K562 (cell line): ENCODE measurements around the gene TBCC. TPM values are rescaled to one million over a fixed set of nuclear protein-coding genes. Genes with fewer than 3 reads are reported as not detected.

Experiments
- ATAC-seq: fragments of 200-7000 bp; cut with Tn5 transposase; 3 replicates; pipeline ENCODE4 v1.9.1; 2020; ENCODE audit warnings: moderate library complexity
- Bru-seq: library from RNA; stranded (reverse); fragments of 400-500 nt; gene quantifications from one replicate; lab custom pipeline; 2021; lab: Mats Ljungman, UMichigan
- BruChase-seq, 2 experiments: library from RNA; stranded (reverse); fragments of 400-500 nt; gene quantifications; one replicate each; lab custom pipeline; 2021; lab: Mats Ljungman, UMichigan
- BruUV-seq: library from RNA; stranded (reverse); fragments of 400-500 nt; replicated peaks from 2 replicates; lab custom pipeline; 2021; lab: Mats Ljungman, UMichigan
- CTCF ChIA-PET: fragments of 300-600 bp; formaldehyde crosslinking; extraction: SDS; loops from one replicate; lab custom pipeline; 2021; ENCODE audit warnings: low intra/inter-chr PET ratio; lab: Yijun Ruan, JAX
- POLR2A ChIA-PET: fragments of 300-600, 350-650 bp; sonication (Branson Sonifier 250); formaldehyde crosslinking; extraction: SDS; loops from one replicate; lab custom pipeline; 2021; ENCODE audit warnings: antibody characterized with exemption, inconsistent platforms; lab: Yijun Ruan, JAX
- DNase-seq, 4 experiments: peaks; one replicate each; pipeline versions ENCODE4 v3.0.0 to v3.0.0-alpha.2; 2011 to 2018; ENCODE audit warnings: low spot score in 3 of 4, mixed read lengths in 3 of 4; ENCODE audit errors: extremely low read depth in 1 of 4
- FAIRE-seq: peaks from 2 replicates; lab custom pipeline; 2011; peaks lifted over from hg19 to GRCh38; lab: Jason Lieb, UNC
- H2AFZ ChIP-seq: 2 replicates; pipeline ENCODE4 v1.6.0; 2011; ENCODE audit warnings: low read depth, low read length, control low read depth, inconsistent platforms
- H3K27ac ChIP-seq: fragments of 200-600 bp; 3 replicates; pipeline ENCODE4 v1.8.0; 2011; ENCODE audit warnings: low read depth, mild to moderate bottlenecking, control low read depth, inconsistent platforms, low read length, moderate library complexity, mixed read lengths; ENCODE audit errors: extremely low read depth
- H3K27me3 ChIP-seq, 2 experiments: fragments of 300-600 bp in 1 of 2; 2 replicates in 1 of 2; 3 replicates in 1 of 2; pipeline versions ENCODE4 v1.6.0 to v1.8.0; 2011; ENCODE audit warnings: inconsistent platforms in 2 of 2, low read length in 2 of 2, mild to moderate bottlenecking in 1 of 2, mixed read lengths in 1 of 2, moderate library complexity in 1 of 2; ENCODE audit not compliant: control insufficient read depth in 2 of 2, insufficient read depth in 2 of 2
- H3K36me3 ChIP-seq: fragments of 300-600 bp; 3 replicates; pipeline ENCODE4 v1.8.0; 2011; ENCODE audit warnings: mild to moderate bottlenecking, low read length, inconsistent platforms; ENCODE audit not compliant: control insufficient read depth, insufficient read depth
- H3K4me1 ChIP-seq, 2 experiments: fragments of 200-600 bp in 1 of 2; replicated peaks in 1 of 2; 2 replicates in 1 of 2; 3 replicates in 1 of 2; pipeline versions ENCODE4 v1.5.1 to v1.8.0; 2011; ENCODE audit warnings: inconsistent platforms in 2 of 2, low read length in 2 of 2, mild to moderate bottlenecking in 1 of 2, mixed read lengths in 1 of 2, moderate library complexity in 1 of 2; ENCODE audit not compliant: control insufficient read depth in 2 of 2, insufficient read depth in 2 of 2
- H3K4me2 ChIP-seq: 2 replicates; pipeline ENCODE4 v1.6.1; 2011; ENCODE audit warnings: low read length, control low read depth, inconsistent platforms, mixed read lengths; ENCODE audit not compliant: insufficient read depth
- H3K4me3 ChIP-seq: fragments of 200-600 bp; sonication (generic), shearing (Covaris generic); 2 replicates; pipeline ENCODE4 v1.5.1; 2016; ENCODE audit warnings: control low read depth, inconsistent platforms
- H3K79me2 ChIP-seq: fragments of 200-600 bp; 3 replicates; pipeline ENCODE4 v1.8.0; 2011; ENCODE audit warnings: low read length, inconsistent platforms; ENCODE audit not compliant: control insufficient read depth, insufficient read depth
- H3K9ac ChIP-seq, 2 experiments: 2 replicates each; pipeline versions ENCODE4 v1.6.0 to v1.6.1; 2011; ENCODE audit warnings: low read depth in 2 of 2, low read length in 2 of 2, control low read depth in 1 of 2, inconsistent platforms in 1 of 2, mild to moderate bottlenecking in 1 of 2, mixed read lengths in 1 of 2; ENCODE audit not compliant: insufficient read depth in 1 of 2
- H3K9me1 ChIP-seq: one replicate; pipeline ENCODE4 v1.6.0; 2011; ENCODE audit warnings: inconsistent platforms, mild to moderate bottlenecking, low read length, moderate library complexity; ENCODE audit not compliant: control insufficient read depth, insufficient read depth
- H3K9me3 ChIP-seq: replicated peaks from 2 replicates; pipeline ENCODE4 v1.5.1; 2011; ENCODE audit warnings: low read depth, low read length, inconsistent platforms; ENCODE audit not compliant: control insufficient read depth, insufficient read depth
- H4K20me1 ChIP-seq: replicated peaks from 2 replicates; pipeline ENCODE4 v1.6.1; 2011; ENCODE audit warnings: low read length, inconsistent platforms, mixed read lengths; ENCODE audit not compliant: control insufficient read depth, insufficient read depth
- ARID1B ChIP-seq: fragments of 450-650 bp; IDR thresholded peaks from 2 replicates; pipeline ENCODE4 v1.6.1; 2016; ENCODE audit warnings: antibody characterized with exemption, mild to moderate bottlenecking, inconsistent platforms
- BRCA1 ChIP-seq, 2 experiments: fragments of 450-650 bp in 1 of 2; sonication (generic) in 1 of 2; formaldehyde crosslinking in 1 of 2; IDR thresholded peaks; 2 replicates each; pipeline versions ENCODE4 v1.5.0 to v1.6.1; 2017 to 2020; ENCODE audit warnings: mild to moderate bottlenecking in 1 of 2, missing genetic modification reagents in 1 of 2
- BRD4 ChIP-seq: fragments of 200-600 bp; sonication (generic); IDR thresholded peaks from 2 replicates; pipeline ENCODE4 v1.6.1; 2017; ENCODE audit warnings: inconsistent platforms
- CBX5 ChIP-seq: IDR thresholded peaks from 2 replicates; pipeline ENCODE4 v1.6.1; 2014; ENCODE audit warnings: low read depth, borderline replicate concordance
- FOXP1 ChIP-seq: sonication (generic); formaldehyde crosslinking; IDR thresholded peaks from 2 replicates; pipeline ENCODE4 v1.8.0; 2022; ENCODE audit warnings: mild to moderate bottlenecking, missing genetic modification reagents
- KLF6 ChIP-seq: fragments of 250-450 bp; sonication (Bioruptor Pico); IDR thresholded peaks from 2 replicates; pipeline ENCODE4 v1.4.0; 2020; ENCODE audit warnings: mild to moderate bottlenecking, moderate library complexity, borderline replicate concordance
- NKRF ChIP-seq: fragments of 450-650 bp; IDR thresholded peaks from 2 replicates; pipeline ENCODE4 v1.6.1; 2016; ENCODE audit warnings: borderline replicate concordance
- SMAD4 ChIP-seq: fragments of 250-450 bp; sonication (Bioruptor Pico); conservative IDR thresholded peaks from 2 replicates; pipeline ENCODE4 v1.8.0; 2021; ENCODE audit warnings: inconsistent platforms, mild to moderate bottlenecking, moderate library complexity
- SMARCC2 ChIP-seq: fragments of 450-650 bp; IDR thresholded peaks from 2 replicates; pipeline ENCODE4 v1.6.1; 2017; ENCODE audit warnings: antibody characterized with exemption, moderate library complexity, mild to moderate bottlenecking, low read depth
- SMARCE1 ChIP-seq: fragments of 450-650 bp; IDR thresholded peaks from 2 replicates; pipeline ENCODE4 v1.7.1; 2016; ENCODE audit warnings: mild to moderate bottlenecking
- SRSF1 ChIP-seq: fragments of 200-400 bp; formaldehyde crosslinking; IDR thresholded peaks from 2 replicates; pipeline ENCODE4 v1.6.1; 2017; ENCODE audit warnings: mild to moderate bottlenecking, low read depth, low read length, moderate library complexity
- ZFP36 ChIP-seq: fragments of 150-350 bp; IDR thresholded peaks from 2 replicates; pipeline ENCODE4 v1.6.1; 2018; ENCODE audit warnings: low read length, low read depth; ENCODE audit not compliant: partially characterized antibody
- ZNF134 ChIP-seq: fragments of 250-450 bp; sonication (Bioruptor Pico); conservative IDR thresholded peaks from 2 replicates; pipeline ENCODE4 v1.4.0; 2020
- ZNF174 ChIP-seq: fragments of 250-450 bp; sonication (Bioruptor Pico); IDR thresholded peaks from 2 replicates; pipeline ENCODE4 v1.4.0; 2020; ENCODE audit warnings: mild to moderate bottlenecking
- ZNF316 ChIP-seq: fragments of 450-650 bp; IDR thresholded peaks from 2 replicates; pipeline ENCODE4 v1.6.1; 2016
- ZNF507 ChIP-seq: conservative IDR thresholded peaks from 2 replicates; pipeline ENCODE4 v1.6.1; 2017; ENCODE audit warnings: missing genetic modification characterization, missing compliant biosample characterization
- WGBS: fragments of 100-300 bp; shearing (Covaris generic); methylation state at CpG from one replicate; pipeline ENCODE4 v1.1.6; 2016; ENCODE audit warnings: low coverage, mixed read lengths; ENCODE audit not compliant: insufficient coverage; ENCODE audit errors: missing lambda C conversion rate; 5-methylcytosine and 5-hydroxymethylcytosine counted together
- in situ Hi-C: fragments of 300-500 bp; cut with MboI; formaldehyde crosslinking; loops from 4 replicates; pipeline ENCODE4 v1.15.0; 2018; ENCODE audit warnings: inconsistent platforms, mixed read lengths
- intact Hi-C: fragments of 100-400 bp; cut with micrococcal nuclease; formaldehyde crosslinking; loops from 2 replicates; pipeline ENCODE4 v1.14.2; 2022
- long read RNA-seq, 3 experiments: library from polyadenylated mRNA in 2 of 3; library from RNA in 1 of 3; unstranded in 2 of 3; stranded (forward) in 1 of 3; transcript quantifications; one replicate each; pipeline ENCODE4 v2.0.0, GENCODE V29; 2019 to 2022
- polyA minus RNA-seq, 3 experiments: library from RNA; depleted of rRNA, polyadenylated mRNA; stranded (reverse); fragments of >200 nt; gene quantifications; 2 replicates each; pipeline ENCODE4 v1.2.3, GENCODE V29; 2011
- polyA plus RNA-seq, 8 experiments: library from polyadenylated mRNA; depleted of rRNA in 4 of 8; stranded (reverse) in 5 of 8; unstranded in 3 of 8; fragments of >200 nt; fragmentation: Nextera tagmentation in 2 of 8; fragmentation: Illumina TruSeq in 1 of 8; extraction: Ambion mirVana in 2 of 8; extraction: Trizol in 1 of 8; gene quantifications; 2 replicates each; pipeline versions ENCODE4 v1.2.1 to v1.2.3, GENCODE V29; 2011 to 2014; ENCODE audit warnings: inconsistent platforms in 1 of 8, missing spikeins in 1 of 8
- total RNA-seq, 7 experiments: library from RNA; depleted of rRNA in 6 of 7; stranded (reverse); fragments of >200 nt in 6 of 7; fragmentation: Illumina TruSeq in 2 of 7; extraction: Trizol in 2 of 7; gene quantifications; 2 replicates each; pipeline versions ENCODE4 v1.2.1 to v1.2.3, GENCODE V29; 2011 to 2021; ENCODE audit warnings: low replicate concordance in 1 of 7

Gene TBCC
- total RNA-seq (2011; cell fraction: chromatin; rRNA removed; ENCODE audit: low replicate concordance) = 19.4 and 28.3 TPM in 2 replicates
- 29.3 and 40.5 TPM in 2 replicates for total RNA-seq (2011; cell fraction: nucleolus; rRNA removed)
- 32.5 and 32.9 TPM in 2 replicates for total RNA-seq (2011; cell fraction: nucleoplasm; rRNA removed)
- 34.1 and 55.1 TPM in 2 replicates for total RNA-seq (2014; rRNA removed)
- total RNA-seq (2014; rRNA removed; fragmentation: Illumina TruSeq; extraction: Trizol) = 16.1 and 20.9 TPM in 2 replicates
- total RNA-seq (2015; rRNA removed; fragmentation: Illumina TruSeq; extraction: Trizol) = 31.3 and 31.9 TPM in 2 replicates
- 27.8 and 28.7 TPM in 2 replicates for total RNA-seq (2021)
- polyA plus RNA-seq (2011; rRNA removed) = 16.5 and 19.5 TPM in 2 replicates
- 20.2 and 26.4 TPM in 2 replicates for polyA plus RNA-seq (2011; cell fraction: cytosol; rRNA removed)
- 28.2 and 28.3 TPM in 2 replicates for polyA plus RNA-seq (2011; cell fraction: nucleus; rRNA removed)
- 24.3 and 30.8 TPM in 2 replicates for polyA plus RNA-seq (2012)
- polyA plus RNA-seq (2014; fragmentation: Illumina TruSeq; extraction: Trizol) = 23.3 and 24.8 TPM in 2 replicates
- 1 to 10 TPM; 2.8 to 5.0 TPM for polyA plus RNA-seq (2014; fragmentation: Nextera tagmentation; extraction: Ambion mirVana)
- polyA plus RNA-seq (2014; rRNA removed) = 28.9 and 29.5 TPM in 2 replicates
- polyA minus RNA-seq (2011; rRNA and poly(A)+ RNA removed) = 5.2 and 6.0 TPM in 2 replicates
- 8.4 and 9.8 TPM in 2 replicates for polyA minus RNA-seq (2011; cell fraction: cytosol; rRNA and poly(A)+ RNA removed)
- 8.9 and 15.4 TPM in 2 replicates for polyA minus RNA-seq (2011; cell fraction: nucleus; rRNA and poly(A)+ RNA removed)
- Bru-seq, nascent RNA = percentile 96 among the genes with signal in this experiment
- percentile 96 among the genes with signal in this experiment for BruChase-seq, experiment 1, labeled RNA remaining after a 2-hour chase
- percentile 92 among the genes with signal in this experiment for BruChase-seq, experiment 2, labeled RNA remaining after a 6-hour chase
- long read RNA-seq, experiment 1, transcript TBCC-201 (1 exons, 1,616 nt) = major isoform, 154 of 154 reads
- long read RNA-seq, experiment 1, partial matches to known transcripts = 0 of 154 reads
- long read RNA-seq, experiment 1, other reads (novel, unspliced or antisense) = 0 of 154 reads
- long read RNA-seq, experiment 2, transcript TBCC-201 (1 exons, 1,616 nt) = major isoform, 54 of 54 reads
- long read RNA-seq, experiment 2, partial matches to known transcripts = 0 of 54 reads
- long read RNA-seq, experiment 2, other reads (novel, unspliced or antisense) = 0 of 54 reads
- long read RNA-seq, experiment 3, transcript TBCC-201 (1 exons, 1,616 nt) = major isoform, 79 of 79 reads
- long read RNA-seq, experiment 3, partial matches to known transcripts = 0 of 79 reads
- long read RNA-seq, experiment 3, other reads (novel, unspliced or antisense) = 0 of 79 reads

DNA sequence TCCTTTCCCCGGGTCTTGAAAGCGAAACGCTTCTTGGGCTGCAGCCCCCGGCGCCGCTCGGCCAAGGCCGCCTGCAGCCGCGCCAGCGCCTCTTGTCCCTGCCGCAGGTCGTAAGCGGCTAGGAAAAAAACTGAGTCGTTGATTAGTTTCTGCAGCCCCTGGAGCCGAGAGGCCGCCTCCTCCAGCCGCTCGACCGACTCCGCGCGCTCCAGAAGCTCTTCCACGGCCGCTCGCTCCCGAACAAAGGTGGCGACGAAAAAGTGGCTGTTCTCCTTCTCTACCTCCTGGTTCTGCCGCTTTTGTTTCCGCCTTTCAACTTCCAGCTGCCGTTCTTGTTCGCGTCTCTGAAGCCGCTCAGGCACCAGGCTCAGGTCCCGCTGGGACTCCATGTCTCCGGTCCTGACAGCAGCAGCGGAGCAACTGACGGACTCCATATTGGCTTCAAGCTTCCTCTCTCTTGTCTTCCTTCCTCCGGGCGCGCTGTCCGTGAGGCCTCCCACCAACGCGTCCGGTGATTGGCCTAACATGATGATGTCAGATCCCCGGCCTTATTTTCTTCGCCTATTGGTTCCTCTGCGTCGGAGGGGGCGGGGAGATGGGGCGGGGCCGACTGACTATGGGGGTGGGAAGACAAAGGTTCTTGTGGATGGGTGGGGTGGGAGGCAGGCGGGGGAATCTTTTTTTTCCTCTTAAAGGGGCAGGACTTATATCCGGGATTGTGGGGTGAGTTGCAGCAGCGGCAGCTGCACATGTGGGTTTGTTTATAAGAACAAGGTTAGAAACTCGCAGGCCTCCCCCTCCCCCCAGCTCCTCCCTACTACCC lies at the start of gene TBCC:
TSS of gene TBCC (minus strand) at position 464 of the 823 bp plus-strand sequence. CDS start at position 434, 30 bp downstream.
- ChIA-PET POLR2A (interaction anchor here (0.6 to 6.6 kb wide), 22 partner anchors 10 to 899 kb away, joined by 3 to 73 read pairs (median 4); partner anchors contain the start of genes BICRAL, RPL7L1 and RSPH9), CTCF (no interaction called here)
- Histone ChIP-seq H3K4me1 (peaks cover 13 to 29% of the 10 kb centered on the region in 2 experiments), H3K36me3 (peaks cover 7% of the 10 kb centered on the region; the same call in 2 of the 3 replicates), H3K4me2 (peak within 1 kb of the TSS; percentile 98), H3K9me1 (no peaks in the 10 kb centered on the region), H3K9ac (peak within 1 kb of the TSS; percentile 97), H3K4me3 (peak within 1 kb of the TSS; percentile 90), H3K27ac (peak within 1 kb of the TSS; percentile 92), H3K27me3 (no peaks in the 10 kb centered on the region), H2AFZ (peak within 1 kb of the TSS; percentile 90), H4K20me1 (peaks cover 6% of the 10 kb centered on the region), H3K9me3 (no peaks in the 10 kb centered on the region), H3K79me2 (peaks cover 37% of the 10 kb centered on the region)
- intact Hi-C loops (loop anchor here (1.0 to 5.0 kb wide), 4 partner anchors 36 to 184 kb away; partner anchors contain the start of genes BICRAL, RPL7L1 and UBR2), in situ Hi-C loops (no loop called here)
- FAIRE-seq (peak; percentile 98), DNase-seq (peak; percentile 98 to 100 (median 98)), ATAC-seq (peak; percentile 83)
- TSS peak; percentile 84 for BruUV-seq
- under 1% methylated on average over 49 of the region's 57 CpGs for WGBS
- TF ChIP-seq ZNF316 (no peak), ARID1B (no peak), SMAD4 (CRISPR knock-in tag) (peak; percentile 25), ZFP36 (no peak), BRCA1 (IDR thresholded peaks at IDR 0.05) (no peak), BRCA1 (CRISPR knock-in tag; IDR thresholded peaks at IDR 0.05) (peak; percentile 68; the same call in 1 of the 2 replicates), CBX5 (no peak), NKRF (peak; percentile 57), ZNF134 (CRISPR knock-in tag) (no peak), KLF6 (no peak), BRD4 (peak; percentile 69), SMARCC2 (no peak), ZNF174 (CRISPR knock-in tag) (no peak), ZNF507 (tag) (no peak), SRSF1 (no peak), FOXP1 (CRISPR knock-in tag) (no peak; the same call in 1 of the 2 replicates), SMARCE1 (no peak)
